Measurements from ENCODE around the gene PALD1. TPM values are rescaled to one million over a fixed set of nuclear protein-coding genes. Genes with fewer than 3 reads are reported as not detected.

The PALD1 gene
- total RNA-seq, 1 donor from 2014 or later: 1.2 TPM

GRCh38 chr10:70509757-70510147 lies 31.2 kb downstream of the PALD1 start:
- H3K9me3 Mint-ChIP-seq (ENCODE audit: low read depth): no peaks in the 10 kb centered on the region
- no peak overlapping the region for H3K27ac Mint-ChIP-seq
- TF ChIP-seq CTCF (IDR thresholded peaks at IDR 0.05; ENCODE audit: unreplicated experiment): no peak
- no peak overlapping the region for H3K4me3 Mint-ChIP-seq (ENCODE audit: low read depth)
- no peaks in the 10 kb centered on the region for H3K27me3 Mint-ChIP-seq
- no peak for DNase-seq (ENCODE audit: low spot score, unreplicated experiment)
- H3K4me1 Mint-ChIP-seq (ENCODE audit: low read depth): peaks cover 4% of the 10 kb centered on the region
- no peaks in the 10 kb centered on the region for H3K36me3 Mint-ChIP-seq (ENCODE audit: insufficient read depth)

- TF ChIP-seq CTCF (IDR thresholded peaks at IDR 0.05; ENCODE audit: unreplicated experiment): no peak
- Mint-ChIP-seq H3K4me3 (ENCODE audit: low read depth) (no peak overlapping the region), H3K27me3 (no peaks in the 10 kb centered on the region), H3K4me1 (ENCODE audit: low read depth) (peaks cover 4% of the 10 kb centered on the region), H3K36me3 (ENCODE audit: insufficient read depth) (no peaks in the 10 kb centered on the region), H3K27ac (no peak overlapping the region), H3K9me3 (ENCODE audit: low read depth) (no peaks in the 10 kb centered on the region)
- no peak for DNase-seq (ENCODE audit: low spot score, unreplicated experiment)
Measured at GRCh38 chr10:70510453-70510852, 31.9 kb downstream of the PALD1 start.

GRCh38 chr10:70510904-70511303 lies 32.3 kb downstream of the PALD1 start:
- no peak for TF ChIP-seq CTCF (IDR thresholded peaks at IDR 0.05; ENCODE audit: unreplicated experiment)
- peaks cover 4% of the 10 kb centered on the region for H3K4me1 Mint-ChIP-seq (ENCODE audit: low read depth)
- H3K27ac Mint-ChIP-seq: no peak overlapping the region
- DNase-seq (ENCODE audit: low spot score, unreplicated experiment): no peak
- H3K27me3 Mint-ChIP-seq: no peaks in the 10 kb centered on the region
- no peak overlapping the region for H3K4me3 Mint-ChIP-seq (ENCODE audit: low read depth)
- H3K9me3 Mint-ChIP-seq (ENCODE audit: low read depth): no peaks in the 10 kb centered on the region
- no peaks in the 10 kb centered on the region for H3K36me3 Mint-ChIP-seq (ENCODE audit: insufficient read depth)

GRCh38 chr10:70512149-70512639 lies 33.6 kb downstream of the PALD1 start:
- no peaks in the 10 kb centered on the region for H3K36me3 Mint-ChIP-seq (ENCODE audit: insufficient read depth)
- no peaks in the 10 kb centered on the region for H3K9me3 Mint-ChIP-seq (ENCODE audit: low read depth)

GRCh38 chr10:70513848-70514309 lies 35.3 kb downstream of the PALD1 start:
- no peak overlapping the region for H3K4me3 Mint-ChIP-seq (ENCODE audit: low read depth)
- no peak for TF ChIP-seq CTCF (IDR thresholded peaks at IDR 0.05; ENCODE audit: unreplicated experiment)
- H3K4me1 Mint-ChIP-seq (ENCODE audit: low read depth): peaks cover 3% of the 10 kb centered on the region
- no peaks in the 10 kb centered on the region for H3K27me3 Mint-ChIP-seq
- H3K9me3 Mint-ChIP-seq (ENCODE audit: low read depth): no peaks in the 10 kb centered on the region
- H3K36me3 Mint-ChIP-seq (ENCODE audit: insufficient read depth): no peaks in the 10 kb centered on the region
- H3K27ac Mint-ChIP-seq: no peak overlapping the region
- DNase-seq (ENCODE audit: low spot score, unreplicated experiment): no peak

More at GRCh38 chr10:70512149-70512639, 33.6 kb downstream of the PALD1 start:
- peaks cover 4% of the 10 kb centered on the region for H3K4me1 Mint-ChIP-seq (ENCODE audit: low read depth)
- no peak overlapping the region for H3K27ac Mint-ChIP-seq
- no peaks in the 10 kb centered on the region for H3K27me3 Mint-ChIP-seq
- no peak for DNase-seq (ENCODE audit: low spot score, unreplicated experiment)
- TF ChIP-seq CTCF (IDR thresholded peaks at IDR 0.05; ENCODE audit: unreplicated experiment): no peak
- no peak overlapping the region for H3K4me3 Mint-ChIP-seq (ENCODE audit: low read depth)
